Measurements from ENCODE around the gene IPPK. TPM values are rescaled to one million over a fixed set of nuclear protein-coding genes. Genes with fewer than 3 reads are reported as not detected.

The IPPK gene
- total and polyA plus RNA-seq, 2 of the 8 experiments (the other 6 are each of a cell fraction or from before 2014, with no cell fraction given) = 10.5 to 13.6 TPM

GRCh38 chr9:92649007-92649406 lies 20.9 kb downstream of the IPPK start:
- Histone ChIP-seq H3K4ac (replicated peaks; ENCODE audit: insufficient read length, low read depth, low read length) (no peak overlapping the region), H2AK5ac (ENCODE audit: low read depth, low read length) (no peak overlapping the region), H3K9me3 (ENCODE audit: insufficient read depth in 2 of 2, low read depth in 1 of 2, low read length in 1 of 2) (no peaks in the 10 kb centered on the region), H2AFZ (ENCODE audit: low read length) (no peak overlapping the region), H4K8ac (ENCODE audit: extremely low read depth, insufficient read depth, low read length) (no peak overlapping the region), H3K79me2 (ENCODE audit: control insufficient read depth in 1 of 2, insufficient read depth in 2 of 2, low read length in 2 of 2) (no peaks in the 10 kb centered on the region), H3K14ac (ENCODE audit: insufficient read length) (no peak overlapping the region), H3K4me3 (ENCODE audit: extremely low read depth in 1 of 4, insufficient read depth in 2 of 4, low read depth in 3 of 4, low read length in 4 of 4) (no peak overlapping the region), H3K27me3 (replicated peaks in 1 of 4; ENCODE audit: control insufficient read depth in 3 of 4, extremely low read depth in 1 of 4, insufficient read depth in 3 of 4, low read length in 3 of 4) (no peaks in the 10 kb centered on the region), H2BK12ac (ENCODE audit: low read depth, low read length) (no peak overlapping the region), H4K5ac (ENCODE audit: insufficient read length, low read depth, low read length) (no peak overlapping the region), H3K79me1 (ENCODE audit: low read depth, low read length) (no peaks in the 10 kb centered on the region; the same call in 1 of the 2 replicates), H2BK15ac (ENCODE audit: low read length) (no peak overlapping the region), H3K27ac (ENCODE audit: low read depth, low read length) (no peak overlapping the region), H2BK5ac (ENCODE audit: low read depth, low read length) (no peak overlapping the region), H3K56ac (replicated peaks; ENCODE audit: insufficient read length, low read depth, low read length) (no peak overlapping the region), H2BK120ac (replicated peaks; ENCODE audit: low read depth, low read length) (no peak overlapping the region), H2BK20ac (ENCODE audit: low read length) (no peak overlapping the region), H4K20me1 (replicated peaks in 1 of 2; ENCODE audit: control insufficient read depth in 1 of 2, insufficient read depth in 2 of 2, low read length in 2 of 2) (peaks cover 4 to 5% of the 10 kb centered on the region in 2 experiments), H3K4me1 (replicated peaks in 1 of 4; ENCODE audit: control insufficient read depth in 3 of 4, insufficient read depth in 4 of 4, low read length in 3 of 4) (no peaks in the 10 kb centered on the region), H3K36me3 (ENCODE audit: control insufficient read depth in 2 of 4, insufficient read depth in 4 of 4, low read length in 3 of 4) (peaks cover 0 to 17% (median 2%) of the 10 kb centered on the region in 4 experiments; a peak in 4 of 8 replicates), H3K23me2 (ENCODE audit: low read depth, low read length) (no peaks in the 10 kb centered on the region), H4K91ac (replicated peaks; ENCODE audit: insufficient read length, low read length) (no peak overlapping the region), H3K18ac (ENCODE audit: extremely low read depth, low read length) (no peak overlapping the region), H3K4me2 (ENCODE audit: insufficient read depth in 1 of 2, low read depth in 2 of 2, low read length in 2 of 2) (no peak overlapping the region), H3K23ac (ENCODE audit: insufficient read length) (no peak overlapping the region), H3K9ac (replicated peaks in 1 of 4; ENCODE audit: extremely low read depth in 1 of 4, low read depth in 3 of 4, low read length in 3 of 4) (no peak overlapping the region)
- no peak for DNase-seq (ENCODE audit: low read depth in 1 of 2, low spot score in 2 of 2)
- WGBS, 2 experiments (ENCODE audit: extremely low coverage in 1 of 2, insufficient coverage in 1 of 2, insufficient read length in 1 of 2, insufficient replicate concordance in 2 of 2, low coverage in 1 of 2, low lambda C conversion rate in 2 of 2, missing lambda C conversion rate in 1 of 2) = 88% methylated on average over 2 of the region's 5 CpGs; no CpG with 5 or more reads in 1 of the 2 experiments
- FAIRE-seq = no peak
- TF ChIP-seq TAF7 (optimal IDR thresholded peaks at IDR 0.05; ENCODE audit: borderline replicate concordance, low read depth, low read length) = no peak
- TF ChIP-seq CTCF (IDR thresholded peaks at IDR 0.05; ENCODE audit: control extremely low read depth in 1 of 3, insufficient read depth in 1 of 3, low read depth in 1 of 3, low read length in 3 of 3) = peak in 1 of 3 experiments; percentile 9; a peak in 1 of 4 replicates
- peak; percentile 18 to 29; a peak in 3 of 4 replicates for TF ChIP-seq RAD21 (IDR thresholded peaks at IDR 0.05 in 1 of 2, conservative IDR thresholded peaks at IDR 0.05 in 1 of 2; ENCODE audit: low read depth in 2 of 2, low read length in 2 of 2)
- ChIA-PET POLR2A (ENCODE audit: partially characterized antibody) (interaction anchor here (1.2 kb wide), 1 partner anchor 58 kb away, joined by 4 read pairs; no protein-coding TSS in a partner anchor), CTCF (ENCODE audit: partially characterized antibody) (interaction anchor here (0.8 to 2.0 kb wide), 6 partner anchors 9 to 144 kb away, joined by 3 to 8 read pairs (median 4); no protein-coding TSS in a partner anchor)

Data from H1 (cell line).